Tibial nerve (tissue), 4 donors: Measurements from ENCODE around the gene CTBP2.

Experiments
- CTCF ChIP-seq, 5 experiments: fragments of 200-600 bp in 3 of 5; fragments of 450-650 bp in 2 of 5; sonication (generic) in 3 of 5; IDR thresholded peaks; one replicate each; pipeline ENCODE4 v1.5.1; 2016 to 2019; ENCODE audit warnings: antibody characterized with exemption in 5 of 5, mild to moderate bottlenecking in 3 of 5, moderate library complexity in 2 of 5
- EP300 ChIP-seq, 2 donors: sonication (generic); formaldehyde crosslinking; IDR thresholded peaks; one replicate each; pipeline ENCODE4 v1.6.1; 2017; ENCODE audit warnings: antibody characterized with exemption in 2 of 2, mild to moderate bottlenecking in 1 of 2

- TF ChIP-seq CTCF (IDR thresholded peaks at IDR 0.05) (no peak), EP300 (IDR thresholded peaks at IDR 0.05) (no peak)
Measured at GRCh38 chr10:125151170-125151552, 9.2 kb downstream of the CTBP2 start.
